ENCODE data around the gene REX1BD. TPM values are rescaled to one million over a fixed set of nuclear protein-coding genes. Genes with fewer than 3 reads are reported as not detected.

The REX1BD gene
- polyA plus RNA-seq, 1 donor from 2014 or later, result 214 TPM

DNA sequence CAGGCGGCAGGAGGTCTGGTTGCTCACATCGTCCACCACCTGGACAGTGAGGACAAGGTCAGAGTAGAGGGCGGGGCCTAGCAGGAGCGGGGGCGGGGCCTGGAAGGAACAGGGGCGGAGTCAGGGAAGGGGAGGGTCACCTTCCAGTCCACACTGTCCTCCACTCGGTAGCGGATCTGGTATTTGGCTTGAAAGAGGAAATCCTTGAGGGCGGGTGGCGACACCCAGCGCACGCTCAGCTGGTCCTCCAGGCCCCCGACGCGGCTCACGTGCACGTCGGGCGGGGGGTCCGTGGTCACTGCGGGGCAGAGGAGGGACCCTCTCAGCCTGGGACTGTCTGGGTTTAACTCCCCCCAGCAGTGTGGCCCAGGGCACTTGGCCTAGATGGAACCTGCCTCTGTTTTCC lies 8.2 kb downstream of the REX1BD start:
- Histone ChIP-seq H3F3A (ENCODE audit: insufficient read depth, low read length, poor library complexity, severe bottlenecking) (no peaks in the 10 kb centered on the region), H3K9me3 (ENCODE audit: low read length) (no peaks in the 10 kb centered on the region), H3K4me3 (ENCODE audit: low read length) (no peak overlapping the region), H3K9me2 (ENCODE audit: insufficient read depth, low read length) (no peaks in the 10 kb centered on the region), H2AFZ (ENCODE audit: low read depth, low read length) (no peak overlapping the region), H3K36me3 (ENCODE audit: insufficient read depth, low read length) (no peaks in the 10 kb centered on the region), H3K9ac (ENCODE audit: low read length) (no peak overlapping the region), H3K79me2 (replicated peaks; ENCODE audit: insufficient read depth, low read length) (no peaks in the 10 kb centered on the region), H3K27ac (ENCODE audit: low read length) (no peak overlapping the region), H3K27me3 (ENCODE audit: insufficient read depth, low read depth, low read length) (peaks cover 3% of the 10 kb centered on the region), H3K4me2 (ENCODE audit: low read length) (no peak overlapping the region), H4K20me1 (ENCODE audit: insufficient read depth) (no peaks in the 10 kb centered on the region)
- TF ChIP-seq POLR2AphosphoS5 (IDR thresholded peaks at IDR 0.05) (no peak), EP300 (conservative IDR thresholded peaks at IDR 0.05; ENCODE audit: poor library complexity, severe bottlenecking) (no peak)
- TF ChIP-seq, protein P1, sequence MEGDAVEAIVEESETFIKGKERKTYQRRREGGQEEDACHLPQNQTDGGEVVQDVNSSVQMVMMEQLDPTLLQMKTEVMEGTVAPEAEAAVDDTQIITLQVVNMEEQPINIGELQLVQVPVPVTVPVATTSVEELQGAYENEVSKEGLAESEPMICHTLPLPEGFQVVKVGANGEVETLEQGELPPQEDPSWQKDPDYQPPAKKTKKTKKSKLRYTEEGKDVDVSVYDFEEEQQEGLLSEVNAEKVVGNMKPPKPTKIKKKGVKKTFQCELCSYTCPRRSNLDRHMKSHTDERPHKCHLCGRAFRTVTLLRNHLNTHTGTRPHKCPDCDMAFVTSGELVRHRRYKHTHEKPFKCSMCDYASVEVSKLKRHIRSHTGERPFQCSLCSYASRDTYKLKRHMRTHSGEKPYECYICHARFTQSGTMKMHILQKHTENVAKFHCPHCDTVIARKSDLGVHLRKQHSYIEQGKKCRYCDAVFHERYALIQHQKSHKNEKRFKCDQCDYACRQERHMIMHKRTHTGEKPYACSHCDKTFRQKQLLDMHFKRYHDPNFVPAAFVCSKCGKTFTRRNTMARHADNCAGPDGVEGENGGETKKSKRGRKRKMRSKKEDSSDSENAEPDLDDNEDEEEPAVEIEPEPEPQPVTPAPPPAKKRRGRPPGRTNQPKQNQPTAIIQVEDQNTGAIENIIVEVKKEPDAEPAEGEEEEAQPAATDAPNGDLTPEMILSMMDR (IDR thresholded peaks at IDR 0.05; ENCODE audit: poor library complexity, severe bottlenecking), result no peak

DNA sequence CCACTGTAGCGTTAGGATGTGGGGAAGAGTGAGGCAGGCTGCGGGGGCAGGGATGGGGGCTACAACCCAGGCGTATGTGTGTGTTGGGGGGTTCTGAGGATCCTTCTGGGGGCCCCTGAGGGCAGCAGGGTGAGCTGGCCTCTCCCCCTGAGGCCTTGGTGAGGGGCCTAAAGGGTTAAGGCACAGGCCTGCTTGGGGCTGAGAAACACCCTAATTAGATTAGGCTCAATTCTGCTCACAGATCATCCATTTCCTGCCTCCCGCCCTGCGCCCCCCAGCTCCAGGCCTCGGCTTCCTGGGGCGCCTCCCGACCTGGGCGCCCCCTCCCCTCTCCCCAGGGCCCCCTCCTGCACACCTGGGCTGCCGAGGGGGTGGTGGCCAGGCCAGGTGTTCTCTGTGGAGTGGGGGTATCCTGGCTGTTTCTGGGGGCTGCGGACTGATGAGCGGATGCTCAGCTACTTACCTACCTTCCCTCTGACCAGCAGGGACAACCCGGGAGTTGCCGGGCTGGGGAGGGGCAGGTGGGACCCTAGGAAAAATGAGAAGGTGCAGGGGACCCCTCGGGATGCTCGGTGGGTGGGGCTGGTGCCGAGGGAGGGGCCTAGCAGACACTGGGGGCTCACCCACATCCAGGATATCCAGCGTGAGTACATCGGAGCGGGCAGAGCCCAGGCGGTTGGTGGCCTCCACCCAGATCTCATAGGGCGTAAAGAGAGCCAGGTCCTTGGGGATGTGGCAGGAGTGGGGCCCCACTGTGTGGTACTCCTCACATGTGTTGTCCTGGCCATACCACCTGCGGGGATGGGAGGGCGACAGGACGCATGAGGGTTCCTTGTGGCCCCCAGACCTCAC lies 9.4 kb downstream of the REX1BD start:
- H3K79me2 ChIP-seq (replicated peaks; ENCODE audit: insufficient read depth, low read length), result no peaks in the 10 kb centered on the region
- H3K36me3 ChIP-seq (ENCODE audit: insufficient read depth, low read length), result no peaks in the 10 kb centered on the region
- no peak overlapping the region for H2AFZ ChIP-seq (ENCODE audit: low read depth, low read length)
- H3K9me3 ChIP-seq (ENCODE audit: low read length), result no peaks in the 10 kb centered on the region
- no peak overlapping the region for H3K4me2 ChIP-seq (ENCODE audit: low read length)
- H3F3A ChIP-seq (ENCODE audit: insufficient read depth, low read length, poor library complexity, severe bottlenecking), result no peaks in the 10 kb centered on the region
- H3K27me3 ChIP-seq (ENCODE audit: insufficient read depth, low read depth, low read length), result peaks cover 15% of the 10 kb centered on the region
- H3K9me2 ChIP-seq (ENCODE audit: insufficient read depth, low read length), result no peaks in the 10 kb centered on the region
- no peaks in the 10 kb centered on the region for H4K20me1 ChIP-seq (ENCODE audit: insufficient read depth)
- no peak overlapping the region for H3K27ac ChIP-seq (ENCODE audit: low read length)
- no peak overlapping the region for H3K4me3 ChIP-seq (ENCODE audit: low read length)
- no peak overlapping the region for H3K9ac ChIP-seq (ENCODE audit: low read length)
- TF ChIP-seq, protein P1 (IDR thresholded peaks at IDR 0.05; ENCODE audit: poor library complexity, severe bottlenecking), result no peak
- TF ChIP-seq EZH2 (IDR thresholded peaks at IDR 0.05; ENCODE audit: borderline replicate concordance, insufficient read depth, low read length, poor library complexity, severe bottlenecking), result no peak
- TF ChIP-seq EP300 (conservative IDR thresholded peaks at IDR 0.05; ENCODE audit: poor library complexity, severe bottlenecking), result no peak
- no peak for TF ChIP-seq RAD21 (conservative IDR thresholded peaks at IDR 0.05)
- no peak for TF ChIP-seq POLR2AphosphoS5 (IDR thresholded peaks at IDR 0.05)
- TF ChIP-seq SMC3 (conservative IDR thresholded peaks at IDR 0.05; ENCODE audit: poor library complexity), result no peak
- TF ChIP-seq MXI1 (conservative IDR thresholded peaks at IDR 0.05; ENCODE audit: poor library complexity, severe bottlenecking), result no peak
- no peak for TF ChIP-seq REST (IDR thresholded peaks at IDR 0.05; ENCODE audit: borderline replicate concordance)
- no peak for TF ChIP-seq TAF1 (IDR thresholded peaks at IDR 0.05; ENCODE audit: low read depth)
